ENCODE data around the gene C12orf57.

- TF ChIP-seq CTCF (conservative IDR thresholded peaks at IDR 0.05 in 1 of 2, IDR thresholded peaks at IDR 0.05 in 1 of 2; ENCODE audit: extremely low read depth in 1 of 2, insufficient read depth in 1 of 2, low read depth in 1 of 2, low read length in 2 of 2) (no peak), EZH2 (IDR thresholded peaks at IDR 0.05; ENCODE audit: borderline replicate concordance, low read length) (no peak)
Measured at GRCh38 chr12:6896846-6897435, 46.9 kb upstream of the C12orf57 start.

All from mammary epithelial cell (primary cell).